Mucosa of rectum (tissue), 2 donors: ENCODE data around the gene HPCAL1.

Experiments used
- H3K27ac ChIP-seq, 2 donors: one replicate each; pipeline ENCODE4 v1.7.0; 2013; ENCODE audit warnings: inconsistent platforms in 2 of 2, low read depth in 2 of 2, low read length in 2 of 2
- H3K27me3 ChIP-seq, 2 donors: one replicate each; pipeline ENCODE4 v1.7.0; 2013; ENCODE audit warnings: low read length in 2 of 2; ENCODE audit not compliant: control insufficient read depth in 2 of 2, insufficient read depth in 2 of 2
- H3K36me3 ChIP-seq, 2 donors: one replicate each; pipeline ENCODE4 v1.7.0; 2013; ENCODE audit warnings: low read length in 2 of 2; ENCODE audit not compliant: control insufficient read depth in 2 of 2, insufficient read depth in 2 of 2
- H3K4me1 ChIP-seq, 2 donors: one replicate each; pipeline ENCODE4 v1.7.0; 2013; ENCODE audit warnings: low read length in 2 of 2, mild to moderate bottlenecking in 1 of 2; ENCODE audit not compliant: control insufficient read depth in 2 of 2, insufficient read depth in 2 of 2
- H3K4me3 ChIP-seq, 2 donors: one replicate each; pipeline ENCODE4 v1.7.0; 2013; ENCODE audit warnings: low read length in 2 of 2
- H3K9ac ChIP-seq, 2 donors: one replicate each; pipeline ENCODE4 v1.7.0; 2013; ENCODE audit warnings: low read length in 2 of 2, low read depth in 1 of 2, mild to moderate bottlenecking in 1 of 2
- H3K9me3 ChIP-seq, 2 donors: one replicate each; pipeline ENCODE4 v1.7.0; 2013; ENCODE audit warnings: low read length in 2 of 2; ENCODE audit not compliant: control insufficient read depth in 2 of 2
- donor health status: healthy.
- donor health status: Normal muscosa, but diverticular disease.

HPCAL1 gene

DNA sequence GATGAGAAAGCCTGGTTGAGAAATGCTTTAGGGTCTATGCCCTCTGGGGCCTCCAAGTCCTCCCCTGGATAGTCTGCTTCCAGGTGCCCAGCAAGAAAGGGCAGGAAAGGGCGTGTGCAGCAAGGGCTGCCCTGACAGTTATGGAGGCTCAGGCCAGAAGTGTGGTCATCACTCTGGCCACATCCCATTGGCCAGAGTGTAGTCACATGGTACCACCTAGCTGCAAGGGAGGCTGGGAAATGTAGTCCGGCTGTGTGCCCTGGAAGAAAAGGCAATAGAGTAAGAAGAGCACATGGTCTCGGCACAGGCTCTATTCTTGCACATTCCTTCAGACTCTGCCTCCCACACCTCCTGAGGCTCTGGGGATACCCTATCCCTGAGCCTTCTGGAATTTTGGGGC is 109.7 kb downstream of the HPCAL1 start:
- H3K9me3 ChIP-seq: no peaks in the 10 kb centered on the region
- H3K27ac ChIP-seq: no peak overlapping the region
- no peaks in the 10 kb centered on the region for H3K27me3 ChIP-seq
- peaks cover 54 to 58% of the 10 kb centered on the region in 2 donors for H3K4me1 ChIP-seq
- peaks cover 0 to 6% of the 10 kb centered on the region in 2 donors for H3K36me3 ChIP-seq
- H3K4me3 ChIP-seq: no peak overlapping the region
- H3K9ac ChIP-seq: no peak overlapping the region

DNA sequence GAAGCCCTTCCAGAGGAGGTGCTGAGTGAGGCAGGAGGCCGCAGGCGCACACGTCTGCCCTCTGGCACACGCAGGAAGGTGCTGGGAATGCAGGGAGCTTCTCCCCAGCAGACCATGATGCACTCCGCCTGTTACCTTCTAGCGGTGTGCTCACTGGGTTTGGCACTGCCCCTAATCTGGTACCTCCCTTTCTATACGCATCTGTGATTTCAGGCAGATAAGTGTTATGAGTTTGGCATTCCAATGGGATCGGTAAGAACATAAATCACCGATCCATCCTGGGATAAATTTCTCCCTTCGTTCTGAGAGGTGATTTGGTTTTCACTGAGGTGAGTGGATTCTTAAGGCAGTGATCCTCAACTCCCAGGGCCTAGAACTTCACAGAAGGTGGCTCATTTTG is 110.8 kb downstream of the HPCAL1 start:
- Histone ChIP-seq H3K9me3 (no peaks in the 10 kb centered on the region), H3K27ac (peak overlapping the region; percentile 57 to 79), H3K4me1 (peaks cover 43 to 52% of the 10 kb centered on the region in 2 donors), H3K4me3 (peak overlapping the region in 1 of 2 donors; percentile 14), H3K27me3 (no peaks in the 10 kb centered on the region), H3K9ac (peak overlapping the region; percentile 28 to 41), H3K36me3 (peaks cover 0 to 6% of the 10 kb centered on the region in 2 donors)

DNA sequence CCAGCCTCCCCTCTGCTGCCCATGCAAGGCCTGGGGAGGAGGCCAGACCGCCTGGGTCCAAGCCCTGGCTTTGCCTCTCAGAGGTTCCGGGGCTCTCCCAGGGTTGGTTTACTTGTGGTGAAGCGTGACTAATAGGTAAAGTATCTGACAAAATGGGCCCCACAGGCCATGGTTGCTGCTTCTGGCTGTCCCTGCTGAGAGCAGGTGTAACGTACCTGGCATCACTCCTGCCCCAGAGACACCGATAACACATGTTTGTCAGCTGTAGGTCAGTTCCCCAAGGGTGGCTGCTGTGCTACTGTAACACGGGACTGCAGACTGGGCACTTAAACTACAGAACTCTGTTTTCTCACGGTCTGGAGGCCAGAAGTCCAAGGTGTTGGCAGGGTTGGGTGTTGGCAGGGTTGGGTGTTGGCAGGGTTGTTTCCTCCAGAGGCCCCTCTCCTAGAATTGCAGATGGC is 111.3 kb downstream of the HPCAL1 start:
- H3K9me3 ChIP-seq: no peaks in the 10 kb centered on the region
- peak overlapping the region; percentile 41 to 42 for H3K9ac ChIP-seq
- peak overlapping the region in 1 of 2 donors; percentile 14 for H3K4me3 ChIP-seq
- no peaks in the 10 kb centered on the region for H3K27me3 ChIP-seq
- H3K27ac ChIP-seq: peak overlapping the region; percentile 57 to 79
- H3K36me3 ChIP-seq: peaks cover 0 to 6% of the 10 kb centered on the region in 2 donors
- peaks cover 37 to 48% of the 10 kb centered on the region in 2 donors for H3K4me1 ChIP-seq

DNA sequence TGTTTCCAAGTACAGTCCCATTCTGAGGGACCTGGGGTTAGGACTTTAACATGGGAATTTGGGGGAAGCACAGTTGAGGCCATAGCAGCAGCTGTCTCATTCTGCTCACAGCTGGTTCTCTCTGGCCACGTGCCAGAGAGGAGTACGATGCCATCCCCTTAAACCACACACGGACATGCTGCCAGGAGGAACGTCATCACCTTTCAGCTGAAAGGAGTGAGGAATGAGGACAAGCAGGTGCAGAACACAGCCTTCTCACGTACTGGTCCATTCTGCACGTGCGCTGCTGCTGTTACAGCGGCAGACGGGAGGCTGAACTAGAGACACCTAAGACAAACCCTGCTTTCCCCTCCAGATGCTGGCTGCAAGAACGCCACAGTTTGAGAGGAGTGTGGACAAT is 111.9 kb downstream of the HPCAL1 start:
- H3K4me3 ChIP-seq: peak overlapping the region in 1 of 2 donors; percentile 37
- peaks cover 33 to 43% of the 10 kb centered on the region in 2 donors for H3K4me1 ChIP-seq
- no peaks in the 10 kb centered on the region for H3K27me3 ChIP-seq
- peaks cover 0 to 6% of the 10 kb centered on the region in 2 donors for H3K36me3 ChIP-seq
- H3K9ac ChIP-seq: peak overlapping the region; percentile 3 to 42
- H3K9me3 ChIP-seq: no peaks in the 10 kb centered on the region
- peak overlapping the region; percentile 57 to 79 for H3K27ac ChIP-seq

DNA sequence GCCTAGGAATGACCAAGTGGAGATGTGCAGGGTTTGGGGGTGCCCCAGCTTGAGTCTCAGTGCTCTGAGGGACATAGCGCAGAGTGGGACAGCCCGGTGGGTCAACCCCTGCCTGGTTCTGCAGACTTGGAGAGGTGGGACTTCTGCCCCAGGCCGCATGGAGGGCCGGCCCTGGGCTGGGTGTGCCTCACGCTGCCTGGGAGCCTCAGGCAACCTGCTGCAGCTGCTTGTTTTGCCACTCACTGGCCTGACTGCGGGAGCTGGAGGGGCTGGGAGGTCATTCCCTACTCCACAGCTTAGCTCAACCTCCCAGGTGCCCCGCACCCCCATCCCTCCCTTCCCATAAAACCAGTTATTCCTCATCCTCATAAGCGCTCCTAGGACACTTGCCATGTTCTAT is 112.3 kb downstream of the HPCAL1 start:
- H3K9ac ChIP-seq: peak overlapping the region in 1 of 2 donors; percentile 1
- H3K36me3 ChIP-seq: peaks cover 0 to 9% of the 10 kb centered on the region in 2 donors
- H3K27ac ChIP-seq: peak overlapping the region; percentile 57 to 79
- H3K9me3 ChIP-seq: no peaks in the 10 kb centered on the region
- no peak overlapping the region for H3K4me3 ChIP-seq
- peaks cover 33 to 43% of the 10 kb centered on the region in 2 donors for H3K4me1 ChIP-seq
- no peaks in the 10 kb centered on the region for H3K27me3 ChIP-seq

DNA sequence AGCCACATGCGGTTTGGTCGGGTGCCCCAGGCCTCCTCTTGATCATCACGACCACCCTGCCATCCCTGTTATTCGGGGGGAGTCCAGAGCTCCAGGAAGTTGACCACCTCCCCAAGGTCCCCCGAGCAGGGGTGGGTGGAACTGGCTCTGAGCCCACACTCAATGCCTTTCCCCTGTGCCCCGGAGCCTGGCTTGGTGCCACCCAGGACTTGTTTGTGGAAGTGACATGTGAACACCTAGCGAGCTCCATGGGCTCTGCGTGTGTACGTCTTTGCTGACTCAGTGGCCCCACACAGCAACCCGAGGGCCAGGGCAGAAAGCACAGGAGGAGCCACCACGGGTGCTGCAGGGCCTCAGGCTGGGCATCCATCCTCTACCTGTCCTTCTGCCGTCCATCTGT is 112.9 kb downstream of the HPCAL1 start:
- Histone ChIP-seq H3K27ac (no peak overlapping the region), H3K4me3 (no peak overlapping the region), H3K4me1 (peaks cover 33 to 40% of the 10 kb centered on the region in 2 donors), H3K9ac (no peak overlapping the region), H3K27me3 (no peaks in the 10 kb centered on the region), H3K9me3 (no peaks in the 10 kb centered on the region), H3K36me3 (peaks cover 0 to 12% of the 10 kb centered on the region in 2 donors)

DNA sequence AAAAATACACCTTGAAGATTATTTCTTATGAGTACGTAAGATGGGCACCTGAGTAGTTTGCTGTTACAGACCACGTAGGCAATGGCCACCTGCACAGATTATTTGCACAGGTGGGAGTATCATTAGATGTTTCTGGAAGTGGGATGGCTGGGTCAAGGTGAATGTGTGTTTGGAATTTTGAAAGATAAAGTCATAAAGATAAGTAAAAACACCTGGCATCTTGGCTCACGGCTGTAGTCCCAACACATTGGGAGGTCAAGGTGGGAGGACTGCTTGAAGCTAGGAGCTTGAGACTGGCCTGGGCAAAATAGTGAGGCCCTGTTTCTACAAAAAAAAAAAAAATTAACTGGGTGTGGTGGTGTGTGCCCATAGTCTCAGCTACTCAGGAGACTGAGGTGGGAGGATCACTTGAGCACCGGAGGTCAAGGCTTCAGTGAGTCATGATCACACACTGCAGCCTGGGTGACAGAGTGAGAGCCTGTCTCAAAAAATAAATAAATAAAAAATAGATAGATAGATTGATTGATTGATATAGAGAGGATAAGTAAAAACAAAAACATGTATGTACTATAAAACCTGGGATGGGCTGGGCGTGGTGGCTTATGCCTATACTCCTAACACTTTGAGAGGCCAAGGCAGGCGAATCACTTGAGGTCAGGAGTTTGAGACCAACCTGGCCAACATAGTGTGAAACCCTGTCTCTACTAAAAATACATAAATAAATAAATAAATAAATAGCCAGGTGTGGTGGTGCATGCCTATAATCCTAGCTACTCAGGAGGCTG is 115.0 kb downstream of the HPCAL1 start:
- no peak overlapping the region for H3K9ac ChIP-seq
- H3K4me1 ChIP-seq: peaks cover 27 to 38% of the 10 kb centered on the region in 2 donors
- peaks cover 14 to 15% of the 10 kb centered on the region in 2 donors for H3K36me3 ChIP-seq
- no peaks in the 10 kb centered on the region for H3K9me3 ChIP-seq
- peak overlapping the region in 1 of 2 donors; percentile 37 for H3K27ac ChIP-seq
- H3K4me3 ChIP-seq: no peak overlapping the region
- H3K27me3 ChIP-seq: no peaks in the 10 kb centered on the region

DNA sequence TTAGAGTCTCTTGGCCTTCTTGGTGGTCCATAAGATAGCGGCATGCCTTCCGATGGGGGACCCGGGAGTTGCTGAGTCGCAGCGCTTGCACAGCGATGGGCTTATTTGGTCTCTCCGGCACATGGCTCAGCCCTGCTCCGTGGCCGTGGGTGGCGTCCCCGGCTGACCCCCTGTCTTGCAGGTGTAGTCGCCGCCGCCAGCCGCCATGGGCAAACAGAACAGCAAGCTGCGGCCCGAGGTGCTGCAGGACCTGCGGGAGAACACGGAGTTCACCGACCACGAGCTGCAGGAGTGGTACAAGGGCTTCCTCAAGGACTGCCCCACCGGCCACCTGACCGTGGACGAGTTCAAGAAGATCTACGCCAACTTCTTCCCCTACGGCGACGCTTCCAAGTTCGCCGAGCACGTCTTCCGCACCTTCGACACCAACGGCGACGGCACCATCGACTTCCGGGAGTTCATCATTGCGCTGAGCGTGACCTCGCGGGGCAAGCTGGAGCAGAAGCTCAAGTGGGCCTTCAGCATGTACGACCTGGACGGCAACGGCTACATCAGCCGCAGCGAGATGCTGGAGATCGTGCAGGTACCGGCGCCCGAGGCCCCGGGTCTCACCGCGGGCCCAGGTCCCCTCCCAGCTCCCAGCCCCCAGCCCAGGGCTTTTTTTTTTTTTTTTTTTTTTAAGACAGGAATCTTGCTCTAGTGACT is 117.0 kb downstream of the HPCAL1 start:
- Histone ChIP-seq H3K9me3 (no peaks in the 10 kb centered on the region), H3K4me3 (no peak overlapping the region), H3K4me1 (peaks cover 9 to 18% of the 10 kb centered on the region in 2 donors), H3K27me3 (no peaks in the 10 kb centered on the region), H3K36me3 (peaks cover 25 to 26% of the 10 kb centered on the region in 2 donors), H3K9ac (no peak overlapping the region), H3K27ac (no peak overlapping the region)

DNA sequence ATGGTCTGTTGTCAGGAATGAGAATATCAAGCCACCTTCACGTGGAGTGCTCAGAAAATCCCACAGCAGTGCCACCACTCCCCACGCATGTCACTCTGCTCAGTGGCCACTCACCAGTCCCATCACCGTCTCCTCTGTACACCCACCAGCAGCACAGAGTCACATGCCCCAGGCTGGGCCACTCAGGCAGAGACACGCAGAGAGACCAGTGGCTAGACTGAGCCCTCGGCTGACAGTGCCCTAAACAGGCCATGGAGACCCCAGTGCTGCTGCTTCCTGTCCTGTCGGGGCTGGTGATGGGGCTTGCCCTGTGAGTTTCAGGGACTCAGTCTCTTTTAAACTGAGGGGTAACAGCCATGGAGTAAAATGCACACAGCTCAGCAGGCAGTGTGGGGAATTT is 119.5 kb downstream of the HPCAL1 start:
- H3K27me3 ChIP-seq: no peaks in the 10 kb centered on the region
- no peak overlapping the region for H3K9ac ChIP-seq
- H3K36me3 ChIP-seq: peaks cover 34 to 43% of the 10 kb centered on the region in 2 donors
- no peak overlapping the region for H3K4me3 ChIP-seq
- no peak overlapping the region for H3K27ac ChIP-seq
- no peaks in the 10 kb centered on the region for H3K9me3 ChIP-seq
- peaks cover 0 to 8% of the 10 kb centered on the region in 2 donors for H3K4me1 ChIP-seq
